Measurements from ENCODE around the gene TCF19. TPM values are rescaled to one million over a fixed set of nuclear protein-coding genes. Genes with fewer than 3 reads are reported as not detected.

Gene TCF19
- total RNA-seq, 1 experiment from 2014 or later, result 21.4 TPM

DNA sequence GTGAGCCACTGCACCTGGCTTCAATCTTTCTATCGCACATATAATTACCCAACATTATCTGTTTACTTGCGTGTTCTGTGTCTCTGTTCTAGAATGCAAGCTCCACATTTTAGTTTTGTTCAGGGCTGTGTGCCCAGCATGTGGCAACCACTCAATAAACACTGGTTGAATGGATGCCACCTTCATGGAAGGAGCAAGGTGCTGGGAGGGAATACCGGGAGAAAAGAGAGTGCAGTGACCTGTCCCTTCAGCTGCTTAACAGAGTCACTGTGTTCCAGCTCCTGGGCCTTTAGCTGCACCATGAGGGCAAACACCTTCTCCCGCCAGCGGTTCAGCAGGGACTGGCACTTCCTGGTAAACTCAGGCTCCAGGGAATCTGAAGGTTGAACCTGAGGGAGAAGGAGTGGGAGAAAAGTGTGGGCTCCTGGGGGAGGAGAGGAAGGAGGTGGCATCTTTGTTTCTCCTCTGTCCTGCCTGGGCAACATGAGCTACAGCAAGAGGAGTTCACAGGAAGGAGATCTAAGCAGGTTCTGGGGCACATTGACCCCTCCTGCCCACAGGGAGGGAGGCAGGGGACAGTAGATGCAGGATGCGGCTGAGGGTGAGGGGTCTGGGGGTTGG lies 8.5 kb upstream of the TCF19 start:
- in situ Hi-C loops (cut with HindIII; ENCODE audit: low pct_unique_long_range_greater_than_20kb, low sequenced_read_pairs) (no loop called here), intact Hi-C loops (cut with micrococcal nuclease; ENCODE audit: unreplicated experiment) (no loop called here)
- TF ChIP-seq SIN3A (IDR thresholded peaks at IDR 0.05; ENCODE audit: borderline replicate concordance, insufficient read depth, low read depth, low read length) (no peak), POLR2AphosphoS5 (IDR thresholded peaks at IDR 0.05; ENCODE audit: low read depth, low read length) (no peak), REST (IDR thresholded peaks at IDR 0.05; ENCODE audit: insufficient read depth in 1 of 2, low read depth in 2 of 2, low read length in 1 of 2) (no peak)
- H3K4me3 ChIP-seq (ENCODE audit: low read depth in 2 of 2, low read length in 2 of 2), result no peak overlapping the region
- BruUV-seq (replicated peaks), result no TSS peak
- H3K27me3 ChIP-seq (ENCODE audit: control insufficient read depth, insufficient read depth, low read length), result no peaks in the 10 kb centered on the region
- no peaks in the 10 kb centered on the region for H3K4me1 ChIP-seq (ENCODE audit: control insufficient read depth, insufficient read depth, low read length)
- no peak overlapping the region for H3K27ac ChIP-seq (ENCODE audit: low read length)
- POLR2A ChIA-PET, result no interaction called here
- DNase-seq (ENCODE audit: low read depth, low spot score), result no peak
- no peak for ATAC-seq
- no peaks in the 10 kb centered on the region for H3K9me3 ChIP-seq (ENCODE audit: control insufficient read depth, insufficient read depth, low read depth, low read length)
- 0 out of 2 replicates have a peak, but pooled peaks cover 2% of the 10 kb centered on the region for H3K36me3 ChIP-seq (ENCODE audit: control insufficient read depth, insufficient read depth, low read length)
- CTCF ChIA-PET, result no interaction called here

DNA sequence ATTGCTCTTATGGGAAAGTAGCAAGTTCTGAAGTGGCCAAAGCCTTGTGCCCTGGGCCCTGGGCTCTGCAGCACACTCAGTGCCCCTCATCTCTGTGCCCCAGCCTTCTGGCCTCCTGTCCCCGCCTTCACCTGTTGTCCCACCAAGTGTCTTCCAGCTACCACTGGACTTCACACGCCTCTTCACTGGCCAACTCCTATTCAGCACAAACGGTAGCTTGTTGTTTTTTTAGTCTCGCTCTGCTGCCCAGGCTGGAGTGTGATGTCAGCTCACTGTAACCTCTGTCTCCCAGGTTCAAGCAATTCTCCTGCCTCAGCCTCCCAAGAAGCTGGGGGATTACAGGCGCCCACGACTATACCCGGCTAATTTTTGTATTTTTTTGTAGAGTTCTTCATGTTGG lies 5.6 kb upstream of the TCF19 start:
- Histone ChIP-seq H3K36me3 (ENCODE audit: control insufficient read depth, insufficient read depth, low read length) (peaks cover 2% of the 10 kb centered on the region; the same call in 1 of the 2 replicates), H3K27me3 (ENCODE audit: control insufficient read depth, insufficient read depth, low read length) (no peaks in the 10 kb centered on the region), H3K27ac (ENCODE audit: low read length) (no peak overlapping the region), H3K4me1 (ENCODE audit: control insufficient read depth, insufficient read depth, low read length) (peaks cover 4% of the 10 kb centered on the region; the same call in 1 of the 2 replicates), H3K9me3 (ENCODE audit: control insufficient read depth, insufficient read depth, low read depth, low read length) (no peaks in the 10 kb centered on the region), H3K4me3 (ENCODE audit: low read depth in 2 of 2, low read length in 2 of 2) (no peak overlapping the region)
- BruUV-seq (replicated peaks), result no TSS peak
- ChIA-PET CTCF (no interaction called here), POLR2A (interaction anchor here (0.6 kb wide), 1 partner anchor 61 kb away, joined by 17 read pairs; no protein-coding TSS in a partner anchor)
- intact Hi-C loops (cut with micrococcal nuclease; ENCODE audit: unreplicated experiment), result no loop called here
- DNase-seq (ENCODE audit: low read depth, low spot score) (no peak), ATAC-seq (no peak)
- TF ChIP-seq POLR2AphosphoS5 (IDR thresholded peaks at IDR 0.05; ENCODE audit: low read depth, low read length) (no peak), REST (IDR thresholded peaks at IDR 0.05; ENCODE audit: insufficient read depth in 1 of 2, low read depth in 2 of 2, low read length in 1 of 2) (no peak)
- TF ChIP-seq, protein P1, sequence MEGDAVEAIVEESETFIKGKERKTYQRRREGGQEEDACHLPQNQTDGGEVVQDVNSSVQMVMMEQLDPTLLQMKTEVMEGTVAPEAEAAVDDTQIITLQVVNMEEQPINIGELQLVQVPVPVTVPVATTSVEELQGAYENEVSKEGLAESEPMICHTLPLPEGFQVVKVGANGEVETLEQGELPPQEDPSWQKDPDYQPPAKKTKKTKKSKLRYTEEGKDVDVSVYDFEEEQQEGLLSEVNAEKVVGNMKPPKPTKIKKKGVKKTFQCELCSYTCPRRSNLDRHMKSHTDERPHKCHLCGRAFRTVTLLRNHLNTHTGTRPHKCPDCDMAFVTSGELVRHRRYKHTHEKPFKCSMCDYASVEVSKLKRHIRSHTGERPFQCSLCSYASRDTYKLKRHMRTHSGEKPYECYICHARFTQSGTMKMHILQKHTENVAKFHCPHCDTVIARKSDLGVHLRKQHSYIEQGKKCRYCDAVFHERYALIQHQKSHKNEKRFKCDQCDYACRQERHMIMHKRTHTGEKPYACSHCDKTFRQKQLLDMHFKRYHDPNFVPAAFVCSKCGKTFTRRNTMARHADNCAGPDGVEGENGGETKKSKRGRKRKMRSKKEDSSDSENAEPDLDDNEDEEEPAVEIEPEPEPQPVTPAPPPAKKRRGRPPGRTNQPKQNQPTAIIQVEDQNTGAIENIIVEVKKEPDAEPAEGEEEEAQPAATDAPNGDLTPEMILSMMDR (IDR thresholded peaks at IDR 0.05), result no peak
- in situ Hi-C loops (cut with HindIII; ENCODE audit: low pct_unique_long_range_greater_than_20kb, low sequenced_read_pairs), result no loop called here
